HEK293 (cell line): ENCODE results near the gene UBXN1.

Experiments
- AEBP2 ChIP-seq: fragments of 450-650 bp; formaldehyde crosslinking; IDR thresholded peaks from 2 replicates; pipeline ENCODE4 v1.5.1; 2016; ENCODE audit warnings: missing biosample characterization, missing genetic modification characterization, borderline replicate concordance
- FEZF1 ChIP-seq: fragments of 450-650 bp; formaldehyde crosslinking; IDR thresholded peaks from 2 replicates; pipeline ENCODE4 v1.5.1; 2016; ENCODE audit warnings: missing biosample characterization, missing genetic modification characterization
- KLF10 ChIP-seq: fragments of 450-650 bp; IDR thresholded peaks from 2 replicates; pipeline ENCODE4 v1.5.1; 2018; ENCODE audit warnings: missing biosample characterization, mild to moderate bottlenecking, missing genetic modification characterization
- KLF17 ChIP-seq: fragments of 450-650 bp; formaldehyde crosslinking; IDR thresholded peaks from 2 replicates; pipeline ENCODE4 v1.5.1; 2016; ENCODE audit warnings: missing biosample characterization, missing genetic modification characterization
- KLF8 ChIP-seq: fragments of 450-650 bp; formaldehyde crosslinking; IDR thresholded peaks from 2 replicates; pipeline ENCODE4 v1.5.1; 2016; ENCODE audit warnings: missing biosample characterization, missing genetic modification characterization
- OSR2 ChIP-seq: fragments of 450-650 bp; formaldehyde crosslinking; IDR thresholded peaks from 2 replicates; pipeline ENCODE4 v1.5.1; 2016; ENCODE audit warnings: missing biosample characterization, missing genetic modification characterization
- PRDM10 ChIP-seq: fragments of 450-650 bp; formaldehyde crosslinking; IDR thresholded peaks from 2 replicates; pipeline ENCODE4 v1.5.1; 2016; ENCODE audit warnings: missing biosample characterization, missing genetic modification characterization
- PRDM4 ChIP-seq: fragments of 450-650 bp; formaldehyde crosslinking; IDR thresholded peaks from 2 replicates; pipeline ENCODE4 v1.5.1; 2017; ENCODE audit warnings: missing biosample characterization, missing genetic modification characterization
- REST ChIP-seq: fragments of 450-650 bp; formaldehyde crosslinking; IDR thresholded peaks from 2 replicates; pipeline ENCODE4 v1.5.1; 2016; ENCODE audit warnings: missing biosample characterization, missing genetic modification characterization
- ZBTB20 ChIP-seq: fragments of 450-650 bp; formaldehyde crosslinking; IDR thresholded peaks from 2 replicates; pipeline ENCODE4 v1.5.1; 2016; ENCODE audit warnings: missing biosample characterization, missing genetic modification characterization
- ZIC2 ChIP-seq: fragments of 450-650 bp; formaldehyde crosslinking; IDR thresholded peaks from 2 replicates; pipeline ENCODE4 v1.5.1; 2016; ENCODE audit warnings: missing biosample characterization, missing genetic modification characterization
- ZNF121 ChIP-seq: fragments of 450-650 bp; formaldehyde crosslinking; IDR thresholded peaks from 2 replicates; pipeline ENCODE4 v1.5.1; 2016; ENCODE audit warnings: missing biosample characterization, missing genetic modification characterization
- ZNF211 ChIP-seq: fragments of 450-650 bp; formaldehyde crosslinking; IDR thresholded peaks from 2 replicates; pipeline ENCODE4 v1.5.1; 2016; ENCODE audit warnings: low read depth, missing biosample characterization, missing genetic modification characterization
- ZNF292 ChIP-seq: fragments of 450-650 bp; formaldehyde crosslinking; IDR thresholded peaks from 2 replicates; pipeline ENCODE4 v1.5.1; 2016; ENCODE audit warnings: low read depth, missing biosample characterization, missing genetic modification characterization, borderline replicate concordance
- ZNF394 ChIP-seq: fragments of 450-650 bp; formaldehyde crosslinking; IDR thresholded peaks from 2 replicates; pipeline ENCODE4 v1.5.1; 2016; ENCODE audit warnings: missing biosample characterization, missing genetic modification characterization, mild to moderate bottlenecking, moderate library complexity, borderline replicate concordance
- ZNF398 ChIP-seq: fragments of 450-650 bp; formaldehyde crosslinking; IDR thresholded peaks from 2 replicates; pipeline ENCODE4 v1.5.1; 2017; ENCODE audit warnings: missing biosample characterization, missing genetic modification characterization
- ZNF529 ChIP-seq: fragments of 450-650 bp; formaldehyde crosslinking; IDR thresholded peaks from 2 replicates; pipeline ENCODE4 v1.5.1; 2017; ENCODE audit warnings: missing genetic modification characterization, missing biosample characterization; ENCODE audit not compliant: insufficient replicate concordance
- ZNF548 ChIP-seq: fragments of 450-650 bp; formaldehyde crosslinking; IDR thresholded peaks from 2 replicates; pipeline ENCODE4 v1.5.1; 2016; ENCODE audit warnings: missing biosample characterization, missing genetic modification characterization
- ZNF670 ChIP-seq: fragments of 450-650 bp; formaldehyde crosslinking; IDR thresholded peaks from 2 replicates; pipeline ENCODE4 v1.5.1; 2016; ENCODE audit warnings: missing biosample characterization, missing genetic modification characterization, low read depth
- ZNF768 ChIP-seq: fragments of 450-650 bp; formaldehyde crosslinking; IDR thresholded peaks from 2 replicates; pipeline ENCODE4 v1.5.1; 2018; ENCODE audit warnings: missing biosample characterization, mild to moderate bottlenecking, missing genetic modification characterization
- ZNF785 ChIP-seq: fragments of 450-650 bp; formaldehyde crosslinking; IDR thresholded peaks from 2 replicates; pipeline ENCODE4 v1.5.1; 2016; ENCODE audit warnings: missing biosample characterization, missing genetic modification characterization
- ZSCAN23 ChIP-seq: fragments of 450-650 bp; formaldehyde crosslinking; IDR thresholded peaks from 2 replicates; pipeline ENCODE4 v1.5.1; 2016; ENCODE audit warnings: missing biosample characterization, missing genetic modification characterization
- ZSCAN30 ChIP-seq: fragments of 450-650 bp; IDR thresholded peaks from 2 replicates; pipeline ENCODE4 v1.5.1; 2018; ENCODE audit warnings: missing biosample characterization, mild to moderate bottlenecking, missing genetic modification characterization, moderate library complexity

The UBXN1 gene

GRCh38 chr11:62645946-62646824 lies 32.7 kb downstream of the UBXN1 start, which contains the start of gene GANAB (continued):
- TF ChIP-seq ZNF394 (no peak), REST (tag by site-specific recombination) (no peak), ZIC2 (no peak), FEZF1 (no peak), KLF17 (tag by site-specific recombination) (peak; percentile 45; the same call in 1 of the 2 replicates), OSR2 (tag by site-specific recombination) (no peak), ZNF768 (tag by site-specific recombination) (no peak), ZBTB20 (tag by site-specific recombination) (no peak), PRDM4 (tag by site-specific recombination) (no peak), ZSCAN23 (no peak), ZNF785 (no peak), ZSCAN30 (tag by site-specific recombination) (peak; percentile 54; the same call in 1 of the 2 replicates), ZNF292 (tag by site-specific recombination) (no peak), ZNF529 (tag by site-specific recombination) (no peak), PRDM10 (tag by site-specific recombination) (0 out of 2 replicates have a peak, but pooled peaks have one; percentile 10), ZNF211 (tag by site-specific recombination) (no peak), KLF10 (tag by site-specific recombination) (0 out of 2 replicates have a peak, but pooled peaks have one; percentile 14), AEBP2 (tag by site-specific recombination) (no peak), ZNF121 (tag by site-specific recombination) (no peak), KLF8 (tag by site-specific recombination) (0 out of 2 replicates have a peak, but pooled peaks have one; percentile 38), ZNF548 (tag by site-specific recombination) (no peak), ZNF398 (tag by site-specific recombination) (no peak), ZNF670 (tag by site-specific recombination) (no peak)
